K562 treated with DMSO at 1 percent for 4 hours (cell line): Measurements from ENCODE around the gene HSD11B1. TPM values are rescaled to one million over a fixed set of nuclear protein-coding genes. Genes with fewer than 3 reads are reported as not detected.

Experiments used
- total RNA-seq: library from RNA; unstranded; fragments of 300-600 nt; gene quantifications from 2 replicates; pipeline ENCODE4 v1.2.3, GENCODE V29; 2022; ENCODE audit not compliant: insufficient read depth

Gene HSD11B1
- total RNA-seq, result 0.50 and 1.0 TPM in 2 replicates

GRCh38 chr1:209704584-209704983 lies at the start of gene HSD11B1:
Gene HSD11B1 (plus strand): TSS chr1:209704846. CDS start chr1:209704943, 97 bp downstream.

GRCh38 chr1:209674957-209675564 lies 29.6 kb upstream of the HSD11B1 start, which contains the start of gene G0S2:
Gene G0S2 (plus strand): TSS chr1:209675412. CDS start chr1:209675685, 273 bp downstream.

GRCh38 chr1:209755926-209756614 lies 51.4 kb downstream of the HSD11B1 start, which contains the start of gene TRAF3IP3:
Gene TRAF3IP3 (plus strand): TSS chr1:209756053. CDS start chr1:209760040, 3,987 bp downstream.

Other genes starting within 250 kb of the HSD11B1 start
- gene CAMK1G, start 121.1 kb upstream of the HSD11B1 start, total RNA-seq, result not detected in 2 replicates
- 6.2 and 8.7 TPM in 2 replicates for gene LAMB3, start 52.4 kb upstream of the HSD11B1 start, total RNA-seq
- 158 and 209 TPM in 2 replicates for gene G0S2, start 29.4 kb upstream of the HSD11B1 start, total RNA-seq
- gene TRAF3IP3, start 51.2 kb downstream of the HSD11B1 start, total RNA-seq, result 0.46 TPM in 1 of 2 replicates, not detected in the other
- 1.1 and 1.8 TPM in 2 replicates for gene C1orf74, start 79.7 kb downstream of the HSD11B1 start, total RNA-seq
- 0.73 TPM in 1 of 2 replicates, not detected in the other for gene IRF6, start 101.3 kb downstream of the HSD11B1 start, total RNA-seq
- 1.9 and 2.6 TPM in 2 replicates for gene UTP25, start 123.1 kb downstream of the HSD11B1 start, total RNA-seq
- gene SYT14, start 233.4 kb downstream of the HSD11B1 start, total RNA-seq, result not detected in 2 replicates